ENCODE data around the gene TFB1M. TPM values are rescaled to one million over a fixed set of nuclear protein-coding genes. Genes with fewer than 3 reads are reported as not detected.
"Not testable (repeated sequence)": the region's sequence is repeated elsewhere in the genome, so short reads cannot be mapped to it uniquely, and the experiment has no call there.

TFB1M gene
- total RNA-seq, 2 experiments from 2014 or later = 45.1 to 48.5 TPM

GRCh38 chr6:155223646-155224451, 90.4 kb downstream of the TFB1M start:
- Mint-ChIP-seq H3K9me3 (no peaks in the 10 kb centered on the region), H3K4me1 (ENCODE audit: low read depth) (peaks cover 17% of the 10 kb centered on the region), H3K27ac (peak overlapping the region; percentile 75), H3K27me3 (peaks cover 6% of the 10 kb centered on the region), H3K4me3 (peak overlapping the region; percentile 40), H3K36me3 (peaks cover 3% of the 10 kb centered on the region)
- intact Hi-C loops (cut with micrococcal nuclease) = loop anchor here (1.0 to 5.0 kb wide), 6 partner anchors 38 to 872 kb away; partner anchors contain the start of gene TFB1M
- POLR2A ChIA-PET = interaction anchor here (0.5 to 1.6 kb wide), 4 partner anchors 35 to 500 kb away, joined by 3 to 6 read pairs (median 3); no protein-coding TSS in a partner anchor
- DNase-seq = peak; percentile 78
- CTCF ChIA-PET = interaction anchor here (0.6 to 1.6 kb wide), 4 partner anchors 10 to 356 kb away, joined by 3 to 7 read pairs (median 4); no protein-coding TSS in a partner anchor

GRCh38 chr6:155222506-155222905, 91.8 kb downstream of the TFB1M start:
- ChIA-PET CTCF (interaction anchor here (0.8 kb wide), 1 partner anchor 297 kb away, joined by 3 read pairs; no protein-coding TSS in a partner anchor), POLR2A (interaction anchor here (0.7 kb wide), 1 partner anchor 35 kb away, joined by 3 read pairs; no protein-coding TSS in a partner anchor)
- DNase-seq = no peak
- no peak overlapping the region for H3K27ac Mint-ChIP-seq
- intact Hi-C loops (cut with micrococcal nuclease) = loop anchor here (5.0 kb wide), 1 partner anchor 870 kb away; no protein-coding TSS in a partner anchor
- H3K36me3 Mint-ChIP-seq = peaks cover 3% of the 10 kb centered on the region
- H3K4me3 Mint-ChIP-seq = no peak overlapping the region
- H3K9me3 Mint-ChIP-seq = no peaks in the 10 kb centered on the region
- peaks cover 17% of the 10 kb centered on the region for H3K4me1 Mint-ChIP-seq (ENCODE audit: low read depth)
- H3K27me3 Mint-ChIP-seq = peaks cover 7% of the 10 kb centered on the region

- Mint-ChIP-seq H3K36me3 (peaks cover 3% of the 10 kb centered on the region), H3K4me1 (ENCODE audit: low read depth) (peaks cover 17% of the 10 kb centered on the region), H3K27ac (no peak overlapping the region), H3K27me3 (peaks cover 8% of the 10 kb centered on the region), H3K4me3 (no peak overlapping the region), H3K9me3 (no peaks in the 10 kb centered on the region)
- ChIA-PET POLR2A (no interaction called here), CTCF (interaction anchor here (0.6 kb wide), 1 partner anchor 303 kb away, joined by 3 read pairs; no protein-coding TSS in a partner anchor)
- no peak for DNase-seq
- intact Hi-C loops (cut with micrococcal nuclease) = loop anchor here (5.0 kb wide), 1 partner anchor 869 kb away; no protein-coding TSS in a partner anchor
These were observed 93.2 kb downstream of the TFB1M start for GRCh38 chr6:155221086-155221485.

DNA sequence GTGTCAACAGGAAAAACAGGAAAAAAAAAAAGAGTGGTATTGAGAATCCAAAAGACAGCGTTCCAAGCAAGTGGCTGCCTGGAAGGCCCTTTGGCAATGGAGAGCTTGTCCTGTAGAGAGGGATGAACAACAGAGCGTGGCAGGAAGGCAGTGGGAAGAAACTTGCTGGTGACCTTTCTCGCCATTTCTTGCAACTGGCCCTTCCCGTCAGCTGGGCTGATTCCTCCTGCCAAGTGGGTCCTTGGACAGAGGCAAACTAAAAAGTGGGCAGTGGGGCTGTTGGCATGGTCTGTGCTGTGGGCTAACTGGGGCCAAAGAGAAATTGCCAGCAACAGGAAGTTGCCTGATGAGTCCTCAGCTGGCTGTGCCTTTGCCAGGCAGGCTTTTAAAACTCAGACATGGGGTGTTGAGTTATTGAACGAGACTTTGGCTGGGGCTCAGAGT, 94.4 kb downstream of the TFB1M start:
- peaks cover 3% of the 10 kb centered on the region for H3K36me3 Mint-ChIP-seq
- ChIA-PET CTCF (no interaction called here), POLR2A (no interaction called here)
- no peak overlapping the region for H3K27ac Mint-ChIP-seq
- H3K4me1 Mint-ChIP-seq (ENCODE audit: low read depth) = peaks cover 16% of the 10 kb centered on the region
- H3K9me3 Mint-ChIP-seq = no peaks in the 10 kb centered on the region
- H3K27me3 Mint-ChIP-seq = peaks cover 6% of the 10 kb centered on the region
- no peak overlapping the region for H3K4me3 Mint-ChIP-seq
- DNase-seq = no peak
- intact Hi-C loops (cut with micrococcal nuclease) = loop anchor here (5.0 kb wide), 1 partner anchor 868 kb away; no protein-coding TSS in a partner anchor

DNA sequence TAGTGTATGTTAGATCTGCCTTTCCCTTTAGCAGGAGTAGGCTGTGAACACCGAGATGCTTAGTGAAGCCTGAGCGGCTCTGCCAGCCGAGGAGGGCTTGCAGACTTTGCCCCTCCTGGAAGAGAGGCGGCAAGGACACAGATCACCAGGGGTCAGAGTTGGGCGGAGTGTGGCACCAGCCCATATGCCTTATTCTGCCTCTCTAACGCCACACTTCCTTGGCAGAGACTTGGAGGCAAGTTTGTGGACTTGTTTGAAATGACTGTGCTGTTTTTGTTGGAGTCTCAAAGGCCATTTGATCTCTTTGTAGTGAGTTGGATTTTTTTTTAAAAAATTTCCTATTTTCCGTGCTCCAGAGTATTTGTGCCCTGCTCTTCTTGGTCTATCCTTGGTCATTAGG, 95.0 kb downstream of the TFB1M start:
- POLR2A ChIA-PET = no interaction called here
- H3K9me3 Mint-ChIP-seq = no peaks in the 10 kb centered on the region
- intact Hi-C loops (cut with micrococcal nuclease) = no loop called here
- CTCF ChIA-PET = no interaction called here
- H3K27ac Mint-ChIP-seq = no peak overlapping the region
- peaks cover 6% of the 10 kb centered on the region for H3K27me3 Mint-ChIP-seq
- H3K4me1 Mint-ChIP-seq (ENCODE audit: low read depth) = peaks cover 10% of the 10 kb centered on the region
- no peak for DNase-seq
- no peak overlapping the region for H3K4me3 Mint-ChIP-seq
- peaks cover 3% of the 10 kb centered on the region for H3K36me3 Mint-ChIP-seq

GRCh38 chr6:155218711-155219110, 95.6 kb downstream of the TFB1M start:
- H3K9me3 Mint-ChIP-seq; H3K4me1 Mint-ChIP-seq (ENCODE audit: low read depth); H3K27ac Mint-ChIP-seq; POLR2A ChIA-PET; H3K27me3 Mint-ChIP-seq; H3K36me3 Mint-ChIP-seq; H3K4me3 Mint-ChIP-seq; DNase-seq; intact Hi-C loops (cut with micrococcal nuclease); CTCF ChIA-PET: not testable (repeated sequence)

- POLR2A ChIA-PET = interaction anchor here (1.5 kb wide), 1 partner anchor 27 kb away, joined by 3 read pairs; no protein-coding TSS in a partner anchor
- Mint-ChIP-seq H3K9me3 (no peaks in the 10 kb centered on the region), H3K4me1 (ENCODE audit: low read depth) (no peaks in the 10 kb centered on the region), H3K27ac (no peak overlapping the region), H3K36me3 (peaks cover 3% of the 10 kb centered on the region), H3K27me3 (peaks cover 6% of the 10 kb centered on the region), H3K4me3 (no peak overlapping the region)
- intact Hi-C loops (cut with micrococcal nuclease) = no loop called here
- CTCF ChIA-PET = interaction anchor here (0.6 kb wide), 1 partner anchor 1515 kb away, joined by 3 read pairs; no protein-coding TSS in a partner anchor
- DNase-seq = no peak
These were observed 97.8 kb downstream of the TFB1M start for GRCh38 chr6:155216312-155217046.

DNA sequence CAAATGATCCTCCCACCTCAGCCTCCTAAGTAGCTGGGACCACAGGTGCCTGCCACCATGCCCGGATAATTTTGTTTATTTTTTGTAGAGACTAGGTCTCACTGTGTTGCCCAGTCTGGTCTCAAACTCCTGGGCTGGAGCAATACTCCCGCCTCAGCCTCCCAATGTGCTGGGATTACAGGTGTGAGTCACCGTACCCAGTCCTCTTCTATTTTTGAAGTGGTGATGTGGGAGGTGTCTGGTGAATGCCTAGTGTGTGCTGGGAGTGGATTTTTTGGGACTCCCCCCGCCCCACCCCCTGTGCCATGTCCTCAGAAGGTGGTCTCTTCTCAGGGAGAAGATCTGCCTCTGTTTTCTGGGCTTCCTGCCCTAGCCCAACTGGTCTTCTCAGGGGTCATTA, 98.4 kb downstream of the TFB1M start:
- peaks cover 3% of the 10 kb centered on the region for H3K36me3 Mint-ChIP-seq
- H3K27me3 Mint-ChIP-seq = peaks cover 6% of the 10 kb centered on the region
- H3K4me1 Mint-ChIP-seq (ENCODE audit: low read depth) = no peaks in the 10 kb centered on the region
- no peaks in the 10 kb centered on the region for H3K9me3 Mint-ChIP-seq
- no peak overlapping the region for H3K4me3 Mint-ChIP-seq
- ChIA-PET CTCF (no interaction called here), POLR2A (interaction anchor here (1.5 kb wide), 1 partner anchor 27 kb away, joined by 3 read pairs; no protein-coding TSS in a partner anchor)
- no peak for DNase-seq
- H3K27ac Mint-ChIP-seq = no peak overlapping the region
- intact Hi-C loops (cut with micrococcal nuclease) = no loop called here

DNA sequence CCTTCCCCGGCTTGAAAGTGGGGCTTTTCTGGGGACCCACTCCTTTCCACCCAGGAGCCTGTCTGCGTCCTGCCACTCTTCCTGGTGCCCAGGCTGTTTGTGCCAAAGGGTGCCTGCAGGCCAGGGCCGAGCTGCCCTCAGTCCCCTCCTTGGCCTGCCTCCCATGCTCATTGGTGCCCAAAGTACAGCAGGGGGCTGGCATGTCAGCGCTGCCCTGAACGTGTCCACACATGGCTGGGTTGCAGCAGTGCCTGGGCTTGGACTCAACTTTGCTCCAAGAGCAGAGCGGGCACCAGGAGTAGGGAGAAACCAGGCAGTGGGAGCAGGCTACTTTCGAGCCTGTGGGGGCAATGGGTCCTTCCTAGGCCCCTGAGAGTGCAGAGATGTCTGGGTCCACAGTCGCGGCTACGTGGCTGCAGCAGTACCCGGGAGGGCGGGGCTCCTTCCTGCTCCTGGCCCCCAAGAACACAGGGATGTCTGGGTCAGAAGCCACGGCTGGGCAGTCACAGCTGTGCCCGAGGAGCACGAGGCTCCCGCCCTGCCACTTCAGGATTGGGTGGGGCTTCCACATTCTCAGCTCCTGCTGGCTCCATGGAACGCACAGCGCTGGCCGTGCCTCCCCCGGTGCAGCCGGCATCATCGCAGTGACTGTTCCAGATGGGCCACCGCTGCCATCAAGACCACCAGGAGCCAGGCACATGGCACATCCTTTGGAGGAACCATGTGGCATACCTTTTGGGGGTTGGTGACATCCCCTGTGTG, 100.5 kb downstream of the TFB1M start:
- H3K4me1 Mint-ChIP-seq (ENCODE audit: low read depth) = no peaks in the 10 kb centered on the region
- H3K27me3 Mint-ChIP-seq = peaks cover 3% of the 10 kb centered on the region
- no peak overlapping the region for H3K4me3 Mint-ChIP-seq
- DNase-seq = no peak
- intact Hi-C loops (cut with micrococcal nuclease) = no loop called here
- no peak overlapping the region for H3K27ac Mint-ChIP-seq
- no peaks in the 10 kb centered on the region for H3K9me3 Mint-ChIP-seq
- H3K36me3 Mint-ChIP-seq = no peaks in the 10 kb centered on the region
- ChIA-PET CTCF (interaction anchor here (0.5 to 1.4 kb wide), 2 partner anchors 10 to 289 kb away, joined by 3 to 4 read pairs; no protein-coding TSS in a partner anchor), POLR2A (no interaction called here)

DNA sequence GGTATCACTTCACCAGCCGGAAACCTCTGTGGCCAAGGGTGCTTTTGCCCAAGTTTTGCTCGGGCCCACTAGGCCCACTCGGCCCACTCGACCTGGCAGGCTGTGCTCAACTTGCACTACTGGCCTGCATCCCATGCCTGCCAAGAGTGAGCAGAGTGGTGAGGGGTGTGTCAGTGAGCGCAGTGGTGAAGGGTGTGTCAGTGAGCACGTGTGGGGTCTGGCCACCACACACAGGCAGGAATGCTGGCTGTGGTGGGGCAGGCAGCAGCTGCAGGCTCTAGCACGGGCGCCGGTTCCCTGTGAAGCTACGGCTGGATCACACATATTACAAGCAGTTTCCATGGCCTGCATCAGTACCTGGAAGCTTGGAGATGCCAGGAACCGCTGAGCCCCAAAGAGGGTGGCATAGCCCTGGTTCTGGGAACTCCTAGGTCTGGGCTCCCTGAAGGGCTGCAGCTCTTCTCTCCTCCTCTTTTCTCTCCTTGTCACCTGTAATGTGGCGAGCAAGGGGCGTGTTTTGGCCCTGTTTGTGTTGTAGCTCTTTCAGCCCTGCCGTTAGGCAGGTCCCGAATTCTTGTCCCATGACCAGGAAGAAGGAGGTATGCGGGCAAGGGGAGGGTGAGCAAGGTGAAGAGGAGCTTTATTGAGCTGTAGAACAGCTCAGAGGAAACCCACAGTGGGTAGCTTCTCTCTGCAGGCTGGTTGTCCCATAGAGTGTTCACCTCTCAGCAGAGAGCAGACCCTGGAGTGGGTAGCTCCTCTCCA, 101.5 kb downstream of the TFB1M start:
- no peaks in the 10 kb centered on the region for H3K36me3 Mint-ChIP-seq
- no peaks in the 10 kb centered on the region for H3K4me1 Mint-ChIP-seq (ENCODE audit: low read depth)
- intact Hi-C loops (cut with micrococcal nuclease) = no loop called here
- POLR2A ChIA-PET = no interaction called here
- no peak overlapping the region for H3K27ac Mint-ChIP-seq
- no peaks in the 10 kb centered on the region for H3K9me3 Mint-ChIP-seq
- peaks cover 1% of the 10 kb centered on the region for H3K27me3 Mint-ChIP-seq
- DNase-seq = no peak
- CTCF ChIA-PET = no interaction called here
- no peak overlapping the region for H3K4me3 Mint-ChIP-seq

DNA sequence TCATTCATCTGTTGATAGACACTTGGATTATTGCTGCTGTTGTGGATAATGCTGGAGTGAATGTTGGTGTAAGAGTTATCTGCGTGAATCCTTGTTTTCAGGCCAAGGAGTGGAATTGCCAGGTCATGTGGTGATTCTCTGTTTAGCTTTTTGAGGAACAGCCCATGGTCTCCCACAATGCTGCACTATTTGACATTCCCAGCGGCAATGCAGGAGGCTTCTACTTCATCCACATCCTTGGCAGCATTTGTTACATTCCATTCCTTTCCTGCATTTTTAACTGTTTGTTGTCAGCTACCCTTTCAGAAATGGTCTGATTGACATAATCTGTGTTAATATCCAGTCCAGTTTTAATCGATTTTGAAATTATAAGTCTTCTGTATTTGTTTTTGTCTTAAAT, 102.2 kb downstream of the TFB1M start:
- ChIA-PET CTCF (no interaction called here), POLR2A (no interaction called here)
- intact Hi-C loops (cut with micrococcal nuclease) = no loop called here
- DNase-seq = no peak
- no peak overlapping the region for H3K27ac Mint-ChIP-seq
- no peaks in the 10 kb centered on the region for H3K4me1 Mint-ChIP-seq (ENCODE audit: low read depth)
- H3K4me3 Mint-ChIP-seq = no peak overlapping the region
- H3K36me3 Mint-ChIP-seq = no peaks in the 10 kb centered on the region
- no peaks in the 10 kb centered on the region for H3K9me3 Mint-ChIP-seq
- H3K27me3 Mint-ChIP-seq = peaks cover 1% of the 10 kb centered on the region

All from activated CD4-positive, alpha-beta memory T cell treated with anti-CD3 and anti-CD28 coated beads for 36 hours (primary cell).